ENCODE measurements around the gene CEP120.
"Not testable (repeated sequence)": the region's sequence is repeated elsewhere in the genome, so short reads cannot be mapped to it uniquely, and the experiment has no call there.

Gene CEP120

DNA sequence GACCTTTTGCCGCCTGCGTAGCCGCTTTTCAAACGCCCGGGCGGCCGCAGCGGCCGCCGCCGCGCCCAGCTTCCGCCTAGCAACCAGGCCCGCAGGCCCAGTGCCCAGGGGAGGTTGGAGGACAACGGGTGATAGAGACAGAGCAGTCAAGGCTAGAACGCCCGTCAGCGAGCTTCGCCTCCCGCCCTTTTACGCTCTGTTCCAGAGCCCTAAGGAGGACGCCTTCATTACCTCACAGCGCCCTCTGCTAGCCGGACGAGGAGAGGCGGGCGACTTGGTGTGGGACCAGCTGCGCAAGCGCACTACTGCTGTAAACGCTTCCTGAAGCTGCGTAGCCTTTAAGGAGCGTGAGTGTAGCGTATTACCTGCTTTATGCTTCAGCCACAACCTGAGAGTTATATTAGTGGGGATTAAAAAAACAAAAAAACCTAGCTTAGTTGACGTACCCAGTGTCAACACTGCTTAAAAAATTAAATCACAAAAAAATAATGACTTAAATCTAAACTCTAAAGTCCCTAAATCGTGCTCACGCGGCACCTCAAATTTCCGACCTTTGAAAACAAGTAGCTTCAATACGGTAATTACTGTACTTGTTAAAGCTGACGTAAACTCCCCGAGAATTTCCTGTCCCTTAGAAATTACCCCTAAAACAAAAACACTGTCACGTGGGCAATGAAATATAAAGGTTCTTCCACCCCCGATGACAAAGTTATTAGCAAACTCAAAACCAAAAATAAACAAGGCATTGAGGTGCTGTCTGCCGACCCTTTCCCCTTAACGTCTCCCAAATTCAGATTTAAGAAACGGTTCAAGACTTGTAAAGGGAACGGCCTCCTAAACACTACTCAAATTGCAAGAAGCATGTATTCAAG, at the start of gene CEP120:
Gene CEP120, minus strand, starts transcription at position 126 of the 872 bp plus-strand sequence. CDS start 405 bp downstream, outside the sequence.
- DNase-seq = peak; percentile 97

DNA sequence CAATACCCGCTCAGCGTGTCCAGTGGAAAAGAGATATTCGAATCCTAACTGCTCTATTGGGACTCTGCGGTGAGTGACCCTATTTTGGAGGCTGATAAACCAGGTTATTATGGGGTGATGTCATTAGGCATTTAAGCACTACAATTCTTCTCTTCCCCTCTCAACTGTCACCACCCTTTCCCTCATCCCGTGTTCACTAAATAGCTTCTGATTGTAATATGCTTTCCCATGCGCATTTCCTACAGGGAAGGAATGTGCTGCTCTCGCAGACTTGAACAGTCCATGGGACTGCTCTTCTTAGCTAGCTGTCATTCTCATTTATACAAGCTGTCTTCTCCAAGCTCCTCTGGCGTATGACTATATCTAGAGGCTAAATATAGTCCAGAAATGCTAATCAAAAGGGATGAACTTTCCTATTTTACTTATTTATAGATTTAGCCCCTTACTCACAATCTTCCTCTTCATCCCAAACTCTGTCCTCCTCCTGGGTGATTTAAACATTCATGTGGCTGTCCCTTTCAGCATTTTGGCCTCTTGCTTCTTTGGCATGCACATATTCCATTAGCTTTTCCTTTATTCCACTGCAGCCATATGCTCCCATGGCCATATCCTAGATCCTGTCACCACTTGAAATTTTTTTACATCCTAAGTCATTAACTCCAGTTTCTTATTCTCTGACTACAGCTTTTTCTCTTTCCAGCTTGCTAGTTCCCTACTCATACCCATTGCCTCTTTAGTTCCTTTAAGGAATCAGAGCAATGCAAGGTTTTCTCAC, 49.1 kb upstream of the CEP120 start:
- DNase-seq = no peak

DNA sequence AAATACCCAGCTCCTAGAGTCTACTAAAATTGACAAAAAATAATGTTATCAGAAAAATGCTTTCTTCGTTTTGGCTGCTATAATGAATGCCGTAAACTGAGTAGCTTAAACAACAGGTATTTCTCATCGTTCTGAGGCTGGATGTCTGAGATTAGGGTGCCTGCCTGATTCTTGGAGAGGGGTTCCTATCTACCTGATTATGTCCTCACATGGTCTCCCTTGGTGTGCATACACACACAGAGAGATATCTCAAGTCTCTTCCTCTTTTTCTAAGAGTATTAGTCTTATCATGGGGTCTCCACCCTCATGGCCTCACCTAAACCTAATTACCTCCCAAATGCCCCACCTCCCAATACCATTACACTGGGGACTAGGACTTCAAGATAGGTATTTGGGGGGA, 48.2 kb upstream of the CEP120 start:
- DNase-seq = no peak

DNA sequence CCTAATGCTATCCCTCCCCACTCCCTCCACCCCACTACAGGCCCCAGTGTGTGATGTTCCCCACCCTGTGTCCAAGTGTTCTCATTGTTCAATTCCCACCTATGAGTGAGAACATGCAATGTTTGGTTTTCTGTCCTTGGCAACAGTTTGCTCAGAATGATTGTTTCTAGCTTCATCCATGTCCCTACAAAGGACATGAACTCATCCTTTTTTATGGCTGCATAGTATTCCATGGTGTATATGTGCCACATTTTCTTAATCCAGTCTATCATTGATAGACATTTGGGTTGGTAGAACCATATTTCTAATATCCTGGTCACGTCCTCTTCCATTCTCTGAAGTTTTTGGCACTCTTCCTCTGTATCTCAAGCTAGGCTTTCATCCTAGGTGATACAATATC, 43.6 kb upstream of the CEP120 start:
- DNase-seq = not testable (repeated sequence)

DNA sequence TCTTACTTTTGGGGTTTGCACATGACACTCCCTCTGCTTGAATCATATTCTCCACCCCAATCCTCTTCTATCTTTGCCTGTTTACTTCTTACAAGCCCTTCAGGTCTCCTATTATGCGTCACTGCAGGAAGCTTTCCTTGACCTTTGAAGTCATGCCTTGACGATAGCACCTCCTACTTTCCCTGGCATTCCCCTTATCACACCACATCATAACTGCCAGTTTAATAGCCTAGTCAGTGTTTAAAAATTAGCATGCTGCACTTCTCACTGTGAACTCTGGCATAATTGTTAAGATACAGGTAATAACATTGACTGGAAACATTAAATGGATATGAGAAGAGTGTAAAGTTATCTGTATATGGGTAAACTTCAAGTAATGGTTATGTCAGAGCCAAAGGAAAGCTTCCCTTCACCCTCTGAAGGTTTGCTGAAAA, 37.1 kb upstream of the CEP120 start:
- DNase-seq = no peak

DNA sequence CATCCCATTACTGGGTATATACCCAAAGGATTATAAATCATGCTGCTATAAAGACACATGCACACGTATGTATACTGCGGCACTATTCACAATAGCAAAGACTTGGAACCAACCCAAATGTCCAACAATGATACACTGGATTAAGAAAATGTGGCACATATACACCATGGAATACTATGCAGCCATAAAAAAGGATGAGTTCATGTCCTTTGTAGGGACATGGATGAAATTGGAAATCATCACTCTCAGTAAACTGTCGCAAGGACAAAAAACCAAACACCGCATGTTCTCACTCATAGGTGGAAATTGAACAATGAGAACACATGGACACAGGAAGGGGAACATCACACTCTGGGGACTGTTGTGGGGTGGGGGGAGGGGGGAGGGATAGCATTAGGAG, 35.8 kb upstream of the CEP120 start:
- DNase-seq = not testable (repeated sequence)

DNA sequence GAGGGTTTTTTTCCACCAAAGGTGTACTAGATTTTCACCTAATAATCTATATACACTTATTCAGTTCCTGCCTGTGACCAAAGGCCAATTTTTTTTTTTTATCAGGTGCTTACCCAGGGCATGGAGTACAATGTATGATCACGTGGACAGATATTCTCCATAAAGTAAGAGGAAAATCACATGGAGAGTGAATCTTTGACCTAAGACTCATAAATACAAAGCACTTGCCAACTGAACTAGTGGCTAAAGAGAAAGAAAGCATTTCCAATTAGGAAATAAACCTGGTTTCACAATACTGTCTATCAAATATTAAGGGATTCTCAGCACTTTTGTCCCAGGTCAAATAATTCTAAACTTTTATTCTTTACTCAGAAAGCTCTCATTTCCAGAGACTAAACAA, 33.0 kb upstream of the CEP120 start:
- no peak for DNase-seq

DNA sequence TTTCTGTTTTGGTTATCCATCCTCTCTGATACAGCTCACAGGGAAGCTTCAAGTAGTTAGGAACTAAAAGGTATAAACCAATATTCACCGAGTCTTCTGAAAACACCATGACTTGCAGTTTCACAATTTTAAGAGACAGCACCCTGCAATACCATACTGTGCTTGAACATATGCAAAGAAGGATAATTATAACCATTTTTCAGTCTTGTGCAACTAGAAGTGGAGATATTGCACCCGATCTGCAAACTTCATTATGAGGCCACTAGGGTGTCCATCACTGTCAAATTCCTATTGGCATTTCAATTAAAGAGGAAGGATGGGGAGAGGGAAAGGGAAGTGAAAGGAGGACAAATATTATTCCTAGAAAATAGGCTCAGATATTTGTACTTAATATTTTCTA, 32.4 kb upstream of the CEP120 start:
- DNase-seq = no peak

DNA sequence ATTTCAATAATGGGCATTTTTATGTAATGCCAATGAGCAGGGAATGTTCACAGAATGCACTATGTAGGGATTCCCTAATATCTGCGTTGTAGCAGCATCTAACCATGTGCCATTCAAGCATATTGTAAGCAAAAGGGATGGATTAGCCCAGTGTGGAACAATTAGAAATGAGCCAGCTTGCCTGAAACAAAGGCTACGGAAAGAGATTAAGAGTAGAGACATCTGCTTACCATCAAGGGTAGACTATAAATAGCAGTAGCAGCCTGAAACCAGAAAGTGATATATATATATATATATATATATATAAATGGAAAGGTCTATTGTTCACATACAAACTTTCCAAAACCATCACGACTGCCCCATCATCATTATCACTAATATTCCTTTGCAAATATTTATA, 31.9 kb upstream of the CEP120 start:
- DNase-seq = no peak

DNA sequence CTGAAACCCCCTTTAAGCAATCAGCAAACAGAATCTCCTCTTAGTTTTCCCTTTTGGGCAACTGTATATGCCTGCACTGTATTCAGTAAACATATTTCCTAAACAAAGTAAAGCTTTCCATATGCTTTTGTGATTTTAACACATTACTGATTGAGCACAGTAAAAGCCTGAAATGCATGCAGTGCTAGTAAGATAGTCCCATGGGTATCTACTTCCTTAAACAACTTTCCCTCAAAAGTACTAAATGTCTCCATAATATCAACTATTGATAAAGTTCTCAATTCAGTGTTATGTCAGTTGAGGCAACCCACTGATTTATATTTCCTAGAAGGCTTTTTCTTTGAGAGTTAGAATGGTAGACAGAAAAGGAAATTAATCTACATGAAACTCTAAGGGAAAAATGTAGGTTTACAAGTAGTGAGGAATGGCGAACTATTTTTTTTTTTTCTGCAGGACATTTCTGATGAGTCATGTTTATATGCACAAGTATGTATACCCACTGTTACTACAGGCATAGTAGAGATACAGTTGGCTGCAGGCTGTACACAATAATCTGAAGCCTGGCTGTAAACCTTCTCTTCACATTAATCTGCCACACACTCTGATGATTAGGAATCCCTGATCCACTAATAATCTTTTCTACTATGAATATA, 31.2 kb upstream of the CEP120 start:
- no peak for DNase-seq

DNA sequence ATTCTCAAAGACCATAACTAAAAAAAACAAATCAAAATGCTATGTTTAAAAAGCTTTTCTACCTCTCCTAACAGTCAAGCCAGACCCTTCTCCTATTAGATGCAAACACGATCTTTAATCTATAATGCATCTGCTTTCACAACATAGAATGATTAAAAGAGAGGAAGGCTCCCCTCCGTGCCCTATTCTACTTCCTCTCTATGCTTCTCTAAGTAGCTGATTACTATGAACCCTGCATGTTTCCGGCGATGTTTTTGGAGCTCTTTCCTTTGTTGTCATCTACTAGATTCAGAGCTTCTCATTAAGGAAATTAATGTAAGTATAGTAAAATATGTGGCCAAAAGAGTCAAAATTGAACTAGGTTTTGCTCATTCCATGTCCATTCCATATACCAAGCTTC, 29.2 kb upstream of the CEP120 start:
- DNase-seq = no peak

DNA sequence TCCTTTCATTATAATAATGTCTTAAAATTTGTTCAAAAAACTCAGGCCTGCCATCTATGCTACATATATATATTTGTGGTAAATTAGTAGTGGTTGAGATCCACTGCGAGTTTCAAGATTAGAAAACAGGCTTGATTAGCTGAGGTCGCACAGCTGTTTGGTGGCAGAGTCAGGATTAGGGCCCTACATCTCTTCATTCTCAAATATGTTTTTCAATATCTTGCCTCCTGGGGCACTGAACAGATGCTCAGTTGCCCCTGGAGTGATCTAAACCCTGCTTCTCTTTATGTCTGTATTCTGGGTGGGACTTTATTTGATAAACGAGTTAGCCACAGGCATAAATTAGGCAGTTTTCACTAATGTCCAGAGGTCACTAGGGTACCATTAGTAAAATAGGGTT, 27.8 kb upstream of the CEP120 start:
- DNase-seq = no peak

DNA sequence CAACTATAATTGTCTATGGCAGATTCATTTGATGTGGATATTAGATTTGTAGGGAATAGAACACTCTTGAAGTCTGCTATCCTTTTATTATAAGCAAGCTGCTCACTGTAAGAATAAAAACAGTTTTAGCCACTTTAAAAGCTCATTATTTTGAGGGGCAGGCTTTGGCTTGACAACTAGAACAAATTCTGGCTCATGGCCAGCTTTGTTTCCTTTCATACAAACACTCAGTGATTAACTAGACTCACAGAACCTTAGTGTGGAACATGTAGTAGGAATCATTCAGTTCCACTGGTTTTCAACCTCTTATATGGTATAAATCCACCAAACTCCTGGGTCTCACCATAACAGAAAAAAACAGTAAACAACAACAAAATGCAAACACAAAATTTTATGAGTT, 27.4 kb upstream of the CEP120 start:
- peak; percentile 86 for DNase-seq

DNA sequence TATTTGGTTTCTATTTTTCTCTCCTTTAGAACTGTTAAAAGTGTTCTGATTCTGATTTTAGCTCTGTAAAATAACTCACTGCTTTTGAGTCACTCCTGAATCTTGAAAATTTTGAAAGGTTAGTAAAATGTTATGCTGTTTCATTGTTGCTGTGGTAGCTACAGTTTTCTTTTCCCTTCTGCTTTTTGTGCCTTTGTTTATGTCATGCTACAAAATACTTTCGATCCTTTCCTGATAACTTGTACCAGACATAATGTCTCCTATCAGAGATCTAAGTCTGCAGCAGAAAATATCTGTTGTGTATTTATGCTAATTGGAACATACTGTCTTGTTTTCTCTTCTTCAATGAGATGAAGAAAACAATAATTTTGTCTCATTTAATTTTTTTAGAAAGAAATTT, 26.9 kb upstream of the CEP120 start:
- no peak for DNase-seq

DNA sequence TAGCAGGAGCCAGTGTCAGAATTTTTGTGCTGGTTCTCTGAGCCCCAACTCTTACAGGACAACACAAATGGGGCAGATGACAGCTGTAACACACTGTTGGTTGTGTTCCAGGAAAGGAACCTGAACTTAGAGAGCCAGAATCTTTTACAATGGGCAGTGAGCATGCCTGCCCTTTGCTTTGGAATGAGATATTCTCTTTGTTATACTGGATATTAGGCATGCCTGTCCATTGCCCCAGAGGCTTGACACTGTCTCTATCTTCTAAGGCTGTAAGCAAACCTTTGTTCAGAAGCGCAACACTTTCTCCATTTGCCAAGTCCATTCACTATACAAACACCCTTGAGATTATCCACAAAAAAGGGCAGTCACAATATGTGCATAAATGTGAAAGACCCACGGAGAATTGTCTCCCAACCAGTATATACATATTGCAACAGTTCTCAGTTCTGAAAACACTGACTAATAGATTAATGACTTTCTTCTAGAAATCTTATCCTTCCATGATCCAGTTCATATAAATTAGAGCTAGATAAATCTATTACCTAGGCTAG, 26.3 kb upstream of the CEP120 start:
- DNase-seq = no peak

DNA sequence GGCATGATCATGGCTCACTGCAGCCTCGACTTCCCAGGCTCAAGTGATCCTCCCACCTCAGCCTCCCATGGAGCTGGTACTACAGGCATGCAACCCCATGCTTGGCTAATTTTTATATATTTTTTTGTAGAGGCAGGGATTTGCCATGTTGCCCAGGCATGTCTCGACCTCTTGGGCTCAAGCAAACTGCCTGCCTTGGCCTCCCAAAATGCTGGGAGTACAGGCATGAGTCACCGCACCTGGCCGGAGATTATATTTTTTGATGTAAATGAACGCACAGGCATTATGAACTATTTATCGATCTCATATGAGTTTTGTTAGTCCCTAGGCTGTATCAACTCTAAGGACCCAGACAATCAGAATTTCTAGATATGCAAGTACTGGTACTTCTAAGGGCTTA, 25.5 kb upstream of the CEP120 start:
- no peak for DNase-seq

DNA sequence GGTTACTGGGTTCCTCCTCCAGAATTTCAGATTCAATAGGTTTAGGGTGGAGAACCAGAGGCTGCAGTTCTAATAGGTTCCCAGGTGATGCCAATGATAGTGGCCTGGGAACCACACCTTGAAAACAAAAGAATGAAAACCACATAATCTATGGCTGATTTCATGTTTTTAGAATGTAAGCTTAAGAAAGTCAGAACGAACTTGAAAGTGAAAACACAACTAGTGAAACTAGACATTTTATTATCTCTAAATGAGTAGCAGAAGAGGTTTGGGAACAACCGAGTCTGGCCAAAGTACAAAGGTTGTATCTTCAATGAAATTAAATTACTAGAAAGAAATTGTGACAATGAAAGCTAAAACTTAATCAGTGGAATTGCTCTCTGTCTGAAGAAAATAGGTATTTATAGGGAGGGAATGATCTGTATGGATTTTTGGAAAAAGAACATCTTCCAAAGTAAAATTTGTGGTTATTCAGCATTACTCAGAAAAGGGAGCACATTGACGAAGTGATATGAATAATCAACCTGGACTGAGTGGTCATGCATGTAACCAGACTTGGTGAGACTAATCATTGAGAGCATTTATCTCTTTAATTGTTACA, 24.9 kb upstream of the CEP120 start:
- no peak for DNase-seq

DNA sequence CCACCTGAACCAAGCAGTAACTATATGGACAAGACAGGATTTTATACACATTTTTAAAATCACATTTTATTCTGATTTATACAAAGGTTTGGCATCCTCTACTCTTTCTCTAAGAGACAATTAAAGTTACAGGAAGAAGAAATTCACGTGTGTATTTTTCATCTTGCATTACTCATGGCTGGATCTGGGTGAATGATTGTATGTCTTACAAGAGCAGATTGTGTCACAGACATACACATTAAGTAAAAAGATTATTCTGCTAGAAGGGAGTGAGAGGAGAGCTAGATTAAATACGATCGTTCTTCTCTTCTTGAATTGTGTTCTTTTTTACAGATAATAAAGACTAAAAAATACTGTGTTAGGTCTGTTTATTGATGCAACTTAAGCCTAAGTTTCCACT, 20.8 kb upstream of the CEP120 start:
- DNase-seq = no peak

DNA sequence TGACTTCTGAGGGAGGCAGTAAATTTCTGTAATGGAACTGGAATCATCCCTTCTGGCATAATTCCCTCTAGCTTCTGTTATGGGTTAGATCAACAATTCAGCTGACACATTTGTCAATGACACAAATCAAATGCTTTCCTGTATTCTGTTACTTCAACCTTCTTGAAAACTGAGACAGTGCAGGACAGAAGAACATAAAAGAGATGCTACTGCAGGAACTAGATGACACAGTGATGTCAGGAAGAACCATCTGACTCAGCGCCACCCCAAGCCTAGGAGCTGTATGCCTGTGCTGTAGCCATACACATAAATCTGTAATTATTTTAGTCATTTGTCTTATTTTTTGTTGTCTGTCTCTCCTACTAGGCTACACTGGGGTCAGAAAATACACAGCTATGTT, 18.2 kb upstream of the CEP120 start:
- DNase-seq = no peak

DNA sequence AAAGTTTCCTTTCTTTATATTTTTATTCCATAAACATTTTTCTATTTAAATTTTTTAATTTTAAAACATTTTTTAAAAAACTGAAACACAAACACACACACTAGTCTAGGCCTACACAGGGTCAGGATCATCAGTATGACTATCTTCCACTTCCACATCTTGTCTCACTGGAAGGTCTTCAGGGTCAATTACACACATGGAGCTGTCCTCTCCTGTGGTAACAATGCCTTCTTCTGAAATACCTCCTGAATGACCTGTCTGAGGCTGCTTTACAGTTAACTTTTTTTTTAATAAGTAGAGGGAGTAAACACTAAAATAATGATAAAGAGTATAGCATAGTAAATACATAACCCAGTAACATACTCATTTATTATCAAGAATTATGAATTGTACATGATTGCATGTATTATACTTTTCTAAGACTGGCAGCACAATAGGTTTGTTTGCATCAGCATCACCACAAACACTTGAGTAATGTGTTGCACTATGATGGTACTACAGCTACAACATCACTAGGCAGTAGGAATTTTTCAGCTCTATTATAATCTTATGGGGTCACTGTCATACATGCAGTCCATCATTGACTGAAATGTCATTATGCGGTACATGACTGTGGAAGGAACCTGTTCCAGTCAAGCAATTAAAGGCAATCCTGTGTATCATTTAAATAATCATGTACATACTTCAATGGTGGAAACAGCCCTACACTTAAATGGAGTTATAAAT, 17.4 kb upstream of the CEP120 start:
- DNase-seq = no peak

DNA sequence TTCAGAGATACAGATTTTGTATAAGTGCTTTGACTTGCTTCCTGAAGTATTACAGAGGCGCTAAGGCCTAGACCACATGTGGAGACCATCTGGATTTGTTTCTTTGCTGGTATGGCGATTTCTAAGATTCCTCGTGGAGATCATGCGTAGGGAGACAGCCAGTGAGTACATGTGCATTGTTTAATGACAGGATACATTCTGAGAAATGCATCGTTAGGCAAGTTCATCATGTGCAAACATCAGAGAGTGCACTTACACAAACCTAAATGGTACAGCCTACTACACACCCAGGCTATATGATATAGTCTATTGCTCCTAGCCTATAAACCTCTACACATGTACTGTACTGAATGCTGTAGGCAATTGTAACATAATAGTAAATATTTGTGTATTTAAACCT, 16.5 kb upstream of the CEP120 start:
- DNase-seq = no peak

DNA sequence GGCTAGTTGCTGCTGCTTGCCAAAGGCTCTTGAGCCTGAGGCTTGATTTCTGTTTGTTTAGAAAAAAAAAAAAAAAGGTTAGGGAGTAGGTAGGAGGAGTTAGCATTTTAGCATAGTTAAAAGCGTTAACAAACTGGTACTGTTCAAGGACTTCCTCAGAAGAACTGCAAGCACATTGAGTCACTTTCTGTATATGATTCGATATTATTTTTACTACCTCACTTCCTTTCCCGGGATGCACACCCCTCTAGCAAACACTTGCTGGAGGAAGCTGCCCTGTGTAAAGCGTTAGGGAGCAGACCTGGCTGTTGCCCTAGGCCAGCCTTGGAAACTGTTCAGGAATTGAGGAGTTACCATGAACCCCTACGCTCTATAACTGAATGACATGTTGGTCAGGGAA, 15.7 kb upstream of the CEP120 start:
- DNase-seq = no peak

All from NCI-H1436 treated with DMSO at 0.1 percent for 48 hours (cell line).